Spleen (tissue), 13 donors: ENCODE measurements around the gene DGKA. TPM values are rescaled to one million over a fixed set of nuclear protein-coding genes. Genes with fewer than 3 reads are reported as not detected.
A peak's percentile ranks its signal among the peaks of the same experiment; 100 is the strongest.

Experiments
- DNase-seq: peaks from one replicate; pipeline ENCODE4 v3.0.0-alpha.2; 2020
- H3K27ac ChIP-seq, 8 donors: fragments of 200-600 bp; sonication (generic) in 7 of 8; 1 replicate in 4 of 8; 2 replicates in 4 of 8; pipeline versions ENCODE4 v1.5.0 to v1.8.0; 2016 to 2021; ENCODE audit warnings: inconsistent platforms in 4 of 8, mild to moderate bottlenecking in 4 of 8, moderate library complexity in 1 of 8
- H3K27me3 ChIP-seq, 7 donors: fragments of 200-600 bp; sonication (generic) in 6 of 7; replicated peaks in 1 of 7; 1 replicate in 4 of 7; 2 replicates in 3 of 7; pipeline versions ENCODE4 v1.5.0 to v1.8.0; 2016 to 2021; ENCODE audit warnings: inconsistent platforms in 3 of 7, mild to moderate bottlenecking in 1 of 7
- H3K36me3 ChIP-seq, 6 donors: fragments of 200-600 bp; sonication (generic) in 5 of 6; 1 replicate in 4 of 6; 2 replicates in 2 of 6; pipeline versions ENCODE4 v1.5.0 to v1.8.0; 2016 to 2021; ENCODE audit warnings: inconsistent platforms in 2 of 6
- H3K4me1 ChIP-seq, 6 donors: fragments of 200-600 bp; sonication (generic) in 5 of 6; 1 replicate in 3 of 6; 2 replicates in 3 of 6; pipeline versions ENCODE4 v1.5.0 to v1.8.0; 2016 to 2021; ENCODE audit warnings: inconsistent platforms in 3 of 6
- H3K4me3 ChIP-seq, 8 donors: fragments of 200-600 bp; sonication (generic) in 7 of 8; 1 replicate in 4 of 8; 2 replicates in 4 of 8; pipeline versions ENCODE4 v1.5.0 to v1.8.0; 2016 to 2021; ENCODE audit warnings: inconsistent platforms in 4 of 8, mild to moderate bottlenecking in 4 of 8, moderate library complexity in 2 of 8
- H3K9me3 ChIP-seq, 8 donors: fragments of 200-600 bp; sonication (generic) in 7 of 8; 1 replicate in 4 of 8; 2 replicates in 4 of 8; pipeline versions ENCODE4 v1.5.0 to v1.8.0; 2016 to 2021; ENCODE audit warnings: inconsistent platforms in 4 of 8
- POLR2A ChIP-seq, 3 donors: fragments of 450-650 bp; IDR thresholded peaks; one replicate each; pipeline ENCODE4 v1.5.1; 2017; ENCODE audit warnings: antibody characterized with exemption in 3 of 3, mild to moderate bottlenecking in 1 of 3
- POLR2AphosphoS5 ChIP-seq, 3 donors: sonication (generic); formaldehyde crosslinking; IDR thresholded peaks; one replicate each; pipeline ENCODE4 v1.5.1; 2017; ENCODE audit warnings: antibody characterized with exemption in 3 of 3
- WGBS, 5 donors: extraction: QIAGEN DNeasy Blood & Tissue Kit in 3 of 5; methylation state at CpG; one replicate each; pipeline versions ENCODE4 v1.1.5 to v1.1.7; 2013 to 2018; 5-methylcytosine and 5-hydroxymethylcytosine counted together
- intact Hi-C: fragments of 100-400 bp; cut with DNase I; formaldehyde crosslinking; loops from one replicate; pipeline ENCODE4 v1.15.0; 2023; ENCODE audit warnings: low total_unique reads
- long read RNA-seq, 2 donors: transcript quantifications; one replicate each; lab custom pipeline, GENCODE V29; 2026
- polyA plus RNA-seq, 3 donors: library from polyadenylated mRNA; stranded (reverse); fragments of 200-250 nt; gene quantifications; one replicate each; pipeline ENCODE4 v1.2.1, GENCODE V29; 2013
- total RNA-seq, 7 donors: library from RNA; depleted of rRNA in 3 of 7; stranded (reverse); fragments of >200 nt in 3 of 7; fragmentation: NEBNext Ultra II Directional in 4 of 7; extraction: Animal tissue kit (Norgen Biotek cat#: 25700) in 4 of 7; gene quantifications; one replicate each; pipeline versions ENCODE4 v1.1.0 to v1.2.1, GENCODE V29; 2016 to 2021
- TF ChIP-seq, protein P1 (sequence below), 11 experiments: fragments of 200-600 bp in 7 of 11; fragments of 450-650 bp in 4 of 11; sonication (generic) in 4 of 11; IDR thresholded peaks in 8 of 11; conservative IDR thresholded peaks in 3 of 11; 1 replicate in 7 of 11; 2 replicates in 4 of 11; pipeline versions ENCODE4 v1.4.0 to v1.8.0; 2016 to 2021; ENCODE audit warnings: antibody characterized with exemption in 11 of 11, inconsistent platforms in 4 of 11, mild to moderate bottlenecking in 1 of 11
- donor health status: healthy with polysubstance abuse.
- donor health status: DM: no; HTN: no; CAD: no; lungs with moderate emphysema.
- donor health status: DM: no; HTN: no; CAD: no.
- donor health status: Bipolar disorder and iron deficiency.
- donor health status: healthy.
- donor health status: DM: no; HTN: no; CAD: no.
- donor health status: DM: yes; HTN: yes; CAD: no.

The DGKA gene
- 100 to 1,000 TPM; 132 to 261 (median 197) TPM for total RNA-seq
- polyA plus RNA-seq = 100 to 1,000 TPM in 2 of 3 donors, 10 to 100 TPM in 1; 73.8 to 136 (median 105) TPM
- long read RNA-seq, donor 1, partial matches to known transcripts = 0 of 2 reads
- long read RNA-seq, donor 1, other reads (novel, unspliced or antisense) = 0 of 2 reads
- long read RNA-seq, donor 2 = 0 reads

- H3K9me3 ChIP-seq = no peaks in the 10 kb centered on the region
- H3K27ac ChIP-seq = peak within 1 kb of the TSS; percentile 93 to 99 (median 96)
- TF ChIP-seq, protein P1, sequence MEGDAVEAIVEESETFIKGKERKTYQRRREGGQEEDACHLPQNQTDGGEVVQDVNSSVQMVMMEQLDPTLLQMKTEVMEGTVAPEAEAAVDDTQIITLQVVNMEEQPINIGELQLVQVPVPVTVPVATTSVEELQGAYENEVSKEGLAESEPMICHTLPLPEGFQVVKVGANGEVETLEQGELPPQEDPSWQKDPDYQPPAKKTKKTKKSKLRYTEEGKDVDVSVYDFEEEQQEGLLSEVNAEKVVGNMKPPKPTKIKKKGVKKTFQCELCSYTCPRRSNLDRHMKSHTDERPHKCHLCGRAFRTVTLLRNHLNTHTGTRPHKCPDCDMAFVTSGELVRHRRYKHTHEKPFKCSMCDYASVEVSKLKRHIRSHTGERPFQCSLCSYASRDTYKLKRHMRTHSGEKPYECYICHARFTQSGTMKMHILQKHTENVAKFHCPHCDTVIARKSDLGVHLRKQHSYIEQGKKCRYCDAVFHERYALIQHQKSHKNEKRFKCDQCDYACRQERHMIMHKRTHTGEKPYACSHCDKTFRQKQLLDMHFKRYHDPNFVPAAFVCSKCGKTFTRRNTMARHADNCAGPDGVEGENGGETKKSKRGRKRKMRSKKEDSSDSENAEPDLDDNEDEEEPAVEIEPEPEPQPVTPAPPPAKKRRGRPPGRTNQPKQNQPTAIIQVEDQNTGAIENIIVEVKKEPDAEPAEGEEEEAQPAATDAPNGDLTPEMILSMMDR (IDR thresholded peaks at IDR 0.05 in 8 of 11, conservative IDR thresholded peaks at IDR 0.05 in 3 of 11) = peak in 10 of 11 experiments; percentile 5 to 59 (median 50)
- TF ChIP-seq POLR2A (IDR thresholded peaks at IDR 0.05) (no peak), POLR2AphosphoS5 (IDR thresholded peaks at IDR 0.05) (peak in 1 of 3 donors; percentile 30)
- peaks cover 0 to 13% (median 0%) of the 10 kb centered on the region in 6 donors for H3K36me3 ChIP-seq
- 18 to 32% (median 26%) methylated on average over 3 of the region's 3 CpGs for WGBS, 5 donors
- peak within 1 kb of the TSS; percentile 60 to 98 (median 75) for H3K4me3 ChIP-seq
- intact Hi-C loops = no loop called here
- no peaks in the 10 kb centered on the region for H3K27me3 ChIP-seq
- peak; percentile 90 for DNase-seq
- peaks cover 47 to 87% (median 76%) of the 10 kb centered on the region in 6 donors for H3K4me1 ChIP-seq
Observed at GRCh38 chr12:55930771-55931316, at the start of gene DGKA. Gene DGKA (plus strand): TSS chr12:55931162. CDS start chr12:55936504, 5,342 bp downstream.

DNA sequence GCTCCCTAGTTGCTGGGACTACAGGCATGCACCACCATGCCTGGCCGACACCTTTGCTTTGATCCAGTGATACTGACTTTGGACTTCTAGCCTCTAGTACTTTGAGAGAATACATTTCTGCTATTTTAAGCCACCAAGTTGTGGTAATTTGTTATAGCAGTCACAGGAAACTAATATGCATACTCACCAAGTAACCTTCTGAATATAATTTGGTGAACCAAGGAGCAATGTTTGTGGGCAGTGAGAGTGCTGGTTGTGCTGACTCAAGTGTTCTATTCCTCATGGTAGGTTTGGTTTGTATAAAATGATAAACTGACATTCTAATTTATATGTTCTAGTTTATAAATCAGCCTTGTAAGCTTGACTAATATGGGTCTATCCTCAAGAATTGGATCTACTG is 45.8 kb upstream of the DGKA start:
- TF ChIP-seq POLR2A (IDR thresholded peaks at IDR 0.05) = no peak
- no peak for TF ChIP-seq POLR2AphosphoS5 (IDR thresholded peaks at IDR 0.05)
- TF ChIP-seq, protein P1 (IDR thresholded peaks at IDR 0.05 in 8 of 11, conservative IDR thresholded peaks at IDR 0.05 in 3 of 11) = no peak
- intact Hi-C loops = no loop called here
- no peak for DNase-seq
- no peak overlapping the region for H3K4me3 ChIP-seq
- no peaks in the 10 kb centered on the region for H3K9me3 ChIP-seq
- no peaks in the 10 kb centered on the region for H3K36me3 ChIP-seq
- H3K27me3 ChIP-seq = no peaks in the 10 kb centered on the region
- no peak overlapping the region for H3K27ac ChIP-seq
- no peaks in the 10 kb centered on the region for H3K4me1 ChIP-seq
- 79 to 100% (median 92%) methylated on average over 1 of the region's 1 CpG for WGBS, 5 donors

DNA sequence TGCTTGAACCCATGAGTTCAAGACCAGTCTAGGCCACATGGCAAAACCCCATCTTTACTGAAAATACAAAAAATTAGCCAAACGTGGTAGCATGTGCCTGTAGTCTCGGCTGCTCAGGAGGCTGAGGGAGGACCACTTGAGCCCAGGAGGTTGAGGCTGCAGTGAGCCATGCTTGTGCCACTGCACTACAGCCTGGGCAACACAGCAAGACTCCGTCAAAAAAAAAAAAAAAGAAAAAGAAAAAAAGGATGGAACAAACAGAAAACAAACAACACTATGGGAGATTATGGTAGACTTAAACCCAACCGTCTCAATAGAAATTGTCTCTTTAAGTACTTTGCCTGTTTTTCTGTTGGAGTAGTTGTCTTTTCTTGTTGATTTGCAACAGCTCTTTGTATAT is 39.7 kb upstream of the DGKA start:
- Histone ChIP-seq H3K9me3 (peaks cover 0 to 5% (median 0%) of the 10 kb centered on the region in 8 donors), H3K27me3 (no peaks in the 10 kb centered on the region), H3K27ac (no peak overlapping the region), H3K36me3 (no peaks in the 10 kb centered on the region), H3K4me1 (no peaks in the 10 kb centered on the region), H3K4me3 (no peak overlapping the region)
- no peak for DNase-seq
- TF ChIP-seq, protein P1 (IDR thresholded peaks at IDR 0.05 in 8 of 11, conservative IDR thresholded peaks at IDR 0.05 in 3 of 11) = no peak
- TF ChIP-seq POLR2AphosphoS5 (IDR thresholded peaks at IDR 0.05) (no peak), POLR2A (IDR thresholded peaks at IDR 0.05) (no peak)
- intact Hi-C loops = no loop called here
- 76 to 98% (median 94%) methylated on average over 4 of the region's 4 CpGs for WGBS, 5 donors

GRCh38 chr12:55893723-55894122 is 37.2 kb upstream of the DGKA start:
- Histone ChIP-seq H3K36me3 (peaks cover 0 to under 1% (median 0%) of the 10 kb centered on the region in 6 donors), H3K27ac (no peak overlapping the region), H3K27me3 (no peaks in the 10 kb centered on the region), H3K9me3 (peaks cover 0 to 5% (median 0%) of the 10 kb centered on the region in 8 donors), H3K4me3 (no peak overlapping the region), H3K4me1 (peaks cover 0 to under 1% (median 0%) of the 10 kb centered on the region in 6 donors)
- intact Hi-C loops = no loop called here
- TF ChIP-seq, protein P1 (IDR thresholded peaks at IDR 0.05 in 8 of 11, conservative IDR thresholded peaks at IDR 0.05 in 3 of 11) = no peak
- no peak for TF ChIP-seq POLR2AphosphoS5 (IDR thresholded peaks at IDR 0.05)
- no peak for DNase-seq
- whole genome bisulfite sequencing, 5 donors = 85 to 96% (median 94%) methylated on average over 1 of the region's 1 CpG
